H1 (cell line): ENCODE data around the gene ING1.

Experiments
- ATF3 ChIP-seq: IDR thresholded peaks from 2 replicates; pipeline ENCODE4 v1.6.1; 2011; ENCODE audit warnings: low read depth, mild to moderate bottlenecking, low read length; ENCODE audit not compliant: insufficient read depth
- CBX5 ChIP-seq: fragments of 300-800, 300-1000 bp; sonication (generic); IDR thresholded peaks from 2 replicates; pipeline ENCODE4 v1.7.1; 2016; ENCODE audit warnings: antibody characterized with exemption, low read length, low read depth
- YY1 ChIP-seq: IDR thresholded peaks from 2 replicates; pipeline ENCODE4 v1.6.1; 2011; ENCODE audit warnings: low read depth, mild to moderate bottlenecking, low read length

- TF ChIP-seq ATF3 (no peak), CBX5 (no peak), YY1 (no peak)
Measured at GRCh38 chr13:110713642-110713952, at the start of gene ING1.
